Sigmoid colon (tissue), 4 donors: ENCODE measurements around the gene SPON2.

ENCODE experiments used
- CTCF ChIP-seq, 4 experiments: fragments of 450-650 bp in 3 of 4; fragments of 200-600 bp in 1 of 4; IDR thresholded peaks; one replicate each; pipeline ENCODE4 v1.5.1; 2016 to 2019; ENCODE audit warnings: antibody characterized with exemption in 4 of 4, mild to moderate bottlenecking in 3 of 4, moderate library complexity in 2 of 4
- POLR2A ChIP-seq, 2 donors: fragments of 450-650 bp; IDR thresholded peaks; one replicate each; pipeline ENCODE4 v1.6.1; 2016; ENCODE audit warnings: antibody characterized with exemption in 2 of 2, mild to moderate bottlenecking in 2 of 2, moderate library complexity in 2 of 2
- POLR2AphosphoS5 ChIP-seq, 4 donors: sonication (generic); formaldehyde crosslinking; IDR thresholded peaks; one replicate each; pipeline ENCODE4 v1.6.1; 2017; ENCODE audit warnings: antibody characterized with exemption in 4 of 4

GRCh38 chr4:1219566-1219950, 47.2 kb upstream of the SPON2 start:
- no peak for TF ChIP-seq CTCF (IDR thresholded peaks at IDR 0.05)
- TF ChIP-seq POLR2AphosphoS5 (IDR thresholded peaks at IDR 0.05) = no peak
- TF ChIP-seq POLR2A (IDR thresholded peaks at IDR 0.05) = no peak
